ENCODE results near the gene HABP4. TPM values are rescaled to one million over a fixed set of nuclear protein-coding genes. Genes with fewer than 3 reads are reported as not detected.

Gene HABP4
- total and polyA plus RNA-seq, 9 of the 15 experiments (the other 6 are each of a cell fraction or from before 2014, with no cell fraction given) = 0.38 to 2.4 (median 1.9) TPM

DNA sequence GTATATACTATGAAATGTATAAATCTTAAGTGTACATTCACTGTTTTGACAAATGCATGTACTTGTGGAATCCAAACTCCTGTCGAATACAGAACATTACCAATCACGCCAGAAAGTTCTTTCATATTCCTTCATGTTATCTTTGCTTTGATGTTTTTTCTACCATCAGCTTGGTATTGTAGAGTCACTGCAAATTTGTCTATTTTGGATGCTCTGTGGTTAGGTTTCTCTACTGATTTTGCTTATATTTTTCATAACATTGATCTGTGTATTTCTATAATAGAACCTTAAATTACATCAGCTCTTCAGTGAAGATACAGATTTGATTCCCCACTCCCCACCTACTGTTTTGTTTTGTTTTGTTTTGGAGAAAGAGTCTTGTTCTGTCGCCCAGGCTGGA is 30.8 kb downstream of the HABP4 start:
- in situ Hi-C loops (cut with MboI) (no loop called here), intact Hi-C loops (cut with micrococcal nuclease) (no loop called here)
- no peak for ATAC-seq
- ChIA-PET CTCF (ENCODE audit: low intra/inter-chr PET ratio) (no interaction called here), POLR2A (no interaction called here)
- no peak overlapping the region for H2AFZ ChIP-seq (ENCODE audit: low read depth, low read length)
- no peaks in the 10 kb centered on the region for H3K9me3 ChIP-seq (replicated peaks; ENCODE audit: control insufficient read depth, insufficient read depth, low read depth, low read length)
- TF ChIP-seq, protein P1, sequence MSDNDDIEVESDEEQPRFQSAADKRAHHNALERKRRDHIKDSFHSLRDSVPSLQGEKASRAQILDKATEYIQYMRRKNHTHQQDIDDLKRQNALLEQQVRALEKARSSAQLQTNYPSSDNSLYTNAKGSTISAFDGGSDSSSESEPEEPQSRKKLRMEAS (CRISPR knock-in tag; IDR thresholded peaks at IDR 0.05) = no peak
- no peak for TF ChIP-seq NCOA4 (IDR thresholded peaks at IDR 0.05; ENCODE audit: partially characterized antibody)
- no peak for TF ChIP-seq HEY1 (CRISPR knock-in tag; IDR thresholded peaks at IDR 0.05; ENCODE audit: borderline replicate concordance)
- DNase-seq (ENCODE audit: extremely low read depth in 1 of 4, low spot score in 3 of 4) = no peak
- no peaks in the 10 kb centered on the region for H3K79me2 ChIP-seq (ENCODE audit: control insufficient read depth, insufficient read depth, low read length)
- no peak overlapping the region for H3K27ac ChIP-seq (ENCODE audit: extremely low read depth, low read depth, low read length)
- H3K9ac ChIP-seq (ENCODE audit: insufficient read depth in 1 of 2, low read depth in 2 of 2, low read length in 2 of 2) = no peak overlapping the region
- H3K36me3 ChIP-seq (ENCODE audit: control insufficient read depth, insufficient read depth, low read length) = no peaks in the 10 kb centered on the region
- BruUV-seq (replicated peaks) = no TSS peak
- no peaks in the 10 kb centered on the region for H4K20me1 ChIP-seq (replicated peaks; ENCODE audit: control insufficient read depth, insufficient read depth, low read length)
- H3K9me1 ChIP-seq (ENCODE audit: control insufficient read depth, insufficient read depth, low read length) = no peaks in the 10 kb centered on the region
- 42% methylated on average over 3 of the region's 3 CpGs for WGBS (ENCODE audit: insufficient coverage, low coverage, missing lambda C conversion rate)
- no peak overlapping the region for H3K4me3 ChIP-seq
- H3K4me1 ChIP-seq (replicated peaks in 1 of 2; ENCODE audit: control insufficient read depth in 2 of 2, insufficient read depth in 2 of 2, low read length in 2 of 2) = peaks cover 0 to 3% of the 10 kb centered on the region in 2 experiments; a peak in 1 of 5 replicates
- H3K27me3 ChIP-seq (ENCODE audit: control insufficient read depth in 2 of 2, insufficient read depth in 2 of 2, low read length in 2 of 2) = no peaks in the 10 kb centered on the region
- H3K4me2 ChIP-seq (ENCODE audit: insufficient read depth, low read length) = no peak overlapping the region
- no peak for FAIRE-seq

DNA sequence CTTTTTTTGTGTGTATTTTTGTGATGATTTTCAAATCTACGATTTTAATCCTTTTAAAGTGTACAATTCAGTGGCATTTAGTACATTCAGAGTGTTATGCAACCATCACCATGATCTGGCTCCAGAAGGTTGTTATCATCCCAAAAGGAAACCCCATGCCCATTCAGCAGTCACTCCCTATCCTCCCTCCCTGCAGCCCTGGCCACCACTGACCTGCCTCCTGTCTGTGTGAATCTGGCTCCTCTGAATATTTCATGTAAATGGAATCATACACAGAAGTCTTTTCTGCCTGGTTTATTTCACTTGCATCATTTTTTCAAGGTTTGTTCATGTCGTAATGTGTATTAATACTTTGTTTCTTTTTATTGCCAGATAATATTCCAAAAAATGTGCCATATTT is 32.5 kb downstream of the HABP4 start:
- Histone ChIP-seq H3K36me3 (ENCODE audit: control insufficient read depth, insufficient read depth, low read length) (no peaks in the 10 kb centered on the region), H3K4me1 (replicated peaks in 1 of 2; ENCODE audit: control insufficient read depth in 2 of 2, insufficient read depth in 2 of 2, low read length in 2 of 2) (peaks cover 0 to 3% of the 10 kb centered on the region in 2 experiments; a peak in 2 of 5 replicates), H3K79me2 (ENCODE audit: control insufficient read depth, insufficient read depth, low read length) (no peaks in the 10 kb centered on the region), H3K27ac (ENCODE audit: extremely low read depth, low read depth, low read length) (no peak overlapping the region), H3K9ac (ENCODE audit: insufficient read depth in 1 of 2, low read depth in 2 of 2, low read length in 2 of 2) (no peak overlapping the region), H3K4me3 (no peak overlapping the region), H3K9me3 (replicated peaks; ENCODE audit: control insufficient read depth, insufficient read depth, low read depth, low read length) (no peaks in the 10 kb centered on the region), H4K20me1 (replicated peaks; ENCODE audit: control insufficient read depth, insufficient read depth, low read length) (no peaks in the 10 kb centered on the region), H2AFZ (ENCODE audit: low read depth, low read length) (no peak overlapping the region), H3K27me3 (ENCODE audit: control insufficient read depth in 2 of 2, insufficient read depth in 2 of 2, low read length in 2 of 2) (no peaks in the 10 kb centered on the region), H3K9me1 (ENCODE audit: control insufficient read depth, insufficient read depth, low read length) (no peaks in the 10 kb centered on the region), H3K4me2 (ENCODE audit: insufficient read depth, low read length) (no peak overlapping the region)
- ChIA-PET CTCF (ENCODE audit: low intra/inter-chr PET ratio) (no interaction called here), POLR2A (interaction anchor here (0.6 kb wide), 2 partner anchors 16 to 1278 kb away, joined by 3 to 4 read pairs; no protein-coding TSS in a partner anchor)
- DNase-seq (ENCODE audit: extremely low read depth in 1 of 4, low spot score in 3 of 4) (no peak), FAIRE-seq (no peak), ATAC-seq (no peak)
- intact Hi-C loops (cut with micrococcal nuclease) (no loop called here), in situ Hi-C loops (cut with MboI) (no loop called here)
- no TSS peak for BruUV-seq (replicated peaks)
- 17% methylated on average over 2 of the region's 2 CpGs for WGBS (ENCODE audit: insufficient coverage, low coverage, missing lambda C conversion rate)
- no peak for TF ChIP-seq NFE2L1 (tag; IDR thresholded peaks at IDR 0.05; ENCODE audit: borderline replicate concordance, low read depth)
- TF ChIP-seq, protein P2, sequence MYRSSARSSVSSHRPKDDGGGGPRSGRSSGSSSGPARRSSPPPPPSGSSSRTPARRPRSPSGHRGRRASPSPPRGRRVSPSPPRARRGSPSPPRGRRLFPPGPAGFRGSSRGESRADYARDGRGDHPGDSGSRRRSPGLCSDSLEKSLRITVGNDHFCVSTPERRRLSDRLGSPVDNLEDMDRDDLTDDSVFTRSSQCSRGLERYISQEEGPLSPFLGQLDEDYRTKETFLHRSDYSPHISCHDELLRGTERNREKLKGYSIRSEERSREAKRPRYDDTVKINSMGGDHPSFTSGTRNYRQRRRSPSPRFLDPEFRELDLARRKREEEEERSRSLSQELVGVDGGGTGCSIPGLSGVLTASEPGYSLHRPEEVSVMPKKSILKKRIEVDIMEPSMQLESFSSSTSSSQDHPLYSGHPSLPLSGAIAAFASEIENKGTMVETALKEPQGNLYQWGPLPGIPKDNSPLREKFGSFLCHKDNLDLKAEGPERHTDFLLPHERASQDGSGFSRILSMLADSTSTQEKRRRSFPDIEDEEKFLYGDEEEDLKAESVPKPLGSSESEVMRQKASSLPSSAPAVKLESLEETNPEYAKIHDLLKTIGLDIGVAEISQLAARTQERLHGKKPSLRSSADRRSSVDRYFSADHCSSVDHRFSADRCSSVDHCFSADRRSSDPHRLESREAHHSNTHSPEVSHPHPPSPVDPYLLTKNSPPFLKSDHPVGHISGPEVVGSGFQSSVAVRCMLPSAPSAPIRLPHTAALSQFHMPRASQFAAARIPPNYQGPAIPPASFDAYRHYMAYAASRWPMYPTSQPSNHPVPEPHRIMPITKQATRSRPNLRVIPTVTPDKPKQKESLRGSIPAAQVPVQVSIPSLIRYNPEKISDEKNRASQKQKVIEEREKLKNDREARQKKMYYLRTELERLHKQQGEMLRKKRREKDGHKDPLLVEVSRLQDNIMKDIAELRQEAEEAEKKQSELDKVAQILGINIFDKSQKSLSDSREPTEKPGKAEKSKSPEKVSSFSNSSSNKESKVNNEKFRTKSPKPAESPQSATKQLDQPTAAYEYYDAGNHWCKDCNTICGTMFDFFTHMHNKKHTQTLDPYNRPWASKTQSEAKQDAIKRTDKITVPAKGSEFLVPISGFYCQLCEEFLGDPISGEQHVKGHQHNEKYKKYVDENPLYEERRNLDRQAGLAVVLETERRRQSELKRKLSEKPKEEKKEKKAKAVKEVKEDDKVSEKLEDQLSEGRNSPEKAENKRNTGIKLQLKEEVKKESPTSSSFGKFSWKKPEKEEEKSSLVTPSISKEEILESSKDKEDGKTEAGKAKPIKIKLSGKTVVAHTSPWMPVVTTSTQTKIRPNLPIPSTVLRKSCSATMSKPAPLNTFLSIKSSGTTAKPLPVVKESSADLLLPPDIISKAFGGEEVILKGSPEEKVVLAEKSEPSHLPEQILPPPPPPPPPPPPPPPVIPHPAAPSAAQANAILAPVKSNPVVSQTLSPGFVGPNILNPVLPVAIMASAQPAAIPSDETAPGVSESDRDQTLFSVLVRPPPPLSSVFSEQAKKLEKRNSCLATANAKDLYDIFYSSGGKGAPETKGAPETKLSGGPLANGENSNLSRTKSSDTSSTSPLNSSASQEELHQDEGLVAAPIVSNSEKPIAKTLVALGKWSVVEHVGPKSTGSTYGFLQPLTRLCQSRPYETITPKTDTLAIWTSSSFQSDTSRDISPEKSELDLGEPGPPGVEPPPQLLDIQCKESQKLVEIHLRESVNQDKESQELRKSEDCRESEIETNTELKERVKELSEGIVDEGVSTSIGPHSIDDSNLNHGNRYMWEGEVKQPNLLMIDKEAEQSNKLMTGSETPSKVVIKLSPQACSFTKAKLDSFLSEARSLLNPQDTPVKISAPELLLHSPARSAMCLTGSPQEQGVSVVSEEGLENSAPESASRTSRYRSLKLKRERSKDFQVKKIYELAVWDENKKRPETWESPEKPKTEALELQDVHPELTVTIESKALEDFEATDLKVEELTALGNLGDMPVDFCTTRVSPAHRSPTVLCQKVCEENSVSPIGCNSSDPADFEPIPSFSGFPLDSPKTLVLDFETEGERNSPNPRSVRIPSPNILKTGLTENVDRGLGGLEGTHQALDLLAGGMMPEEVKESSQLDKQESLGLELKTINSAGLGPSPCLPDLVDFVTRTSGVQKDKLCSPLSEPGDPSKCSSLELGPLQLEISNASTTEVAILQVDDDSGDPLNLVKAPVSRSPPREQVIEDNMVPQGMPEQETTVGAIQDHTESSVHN (IDR thresholded peaks at IDR 0.05; ENCODE audit: borderline replicate concordance in 1 of 2, low read depth in 1 of 2) = no peak
- TF ChIP-seq, protein P3, sequence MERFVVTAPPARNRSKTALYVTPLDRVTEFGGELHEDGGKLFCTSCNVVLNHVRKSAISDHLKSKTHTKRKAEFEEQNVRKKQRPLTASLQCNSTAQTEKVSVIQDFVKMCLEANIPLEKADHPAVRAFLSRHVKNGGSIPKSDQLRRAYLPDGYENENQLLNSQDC (CRISPR knock-in tag; IDR thresholded peaks at IDR 0.05) = no peak
